NB4 (cell line): ENCODE results near the gene LRRC10.

Source experiments
- MYC ChIP-seq: IDR thresholded peaks from 2 replicates; pipeline ENCODE4 v1.6.1; 2011; ENCODE audit warnings: low read depth, low read length
- POLR2A ChIP-seq: IDR thresholded peaks from 2 replicates; pipeline ENCODE4 v1.6.1; 2011; ENCODE audit warnings: mild to moderate bottlenecking; ENCODE audit not compliant: insufficient read length; ENCODE audit errors: extremely low read depth
- TF ChIP-seq, protein P1 (sequence below): IDR thresholded peaks from one replicate; pipeline ENCODE4 v1.5.1; 2012; ENCODE audit warnings: low read depth, low read length
- TF ChIP-seq, protein P2 (sequence below): IDR thresholded peaks from 2 replicates; pipeline ENCODE4 v1.6.1; 2011; ENCODE audit warnings: low read depth, low read length

DNA sequence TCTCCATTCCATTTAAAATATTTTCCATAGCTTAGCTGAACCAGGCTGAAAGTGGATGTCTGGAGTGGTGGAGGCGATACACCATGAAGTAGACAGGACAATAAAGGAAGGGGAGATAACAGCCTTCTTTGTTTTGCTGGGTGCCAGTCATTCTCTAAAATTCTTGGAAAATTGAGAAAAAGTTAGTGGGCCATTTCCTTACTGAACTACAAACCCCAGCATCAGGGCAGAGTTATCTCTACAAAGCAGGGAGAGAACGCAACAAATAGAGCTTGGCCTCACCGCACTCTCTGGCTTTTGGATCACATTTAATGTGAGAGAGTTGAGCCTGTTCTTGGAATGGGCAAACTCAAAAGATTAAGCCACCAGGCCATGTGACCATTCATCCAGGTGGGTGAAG lies 41.2 kb upstream of the LRRC10 start:
- TF ChIP-seq, protein P1, sequence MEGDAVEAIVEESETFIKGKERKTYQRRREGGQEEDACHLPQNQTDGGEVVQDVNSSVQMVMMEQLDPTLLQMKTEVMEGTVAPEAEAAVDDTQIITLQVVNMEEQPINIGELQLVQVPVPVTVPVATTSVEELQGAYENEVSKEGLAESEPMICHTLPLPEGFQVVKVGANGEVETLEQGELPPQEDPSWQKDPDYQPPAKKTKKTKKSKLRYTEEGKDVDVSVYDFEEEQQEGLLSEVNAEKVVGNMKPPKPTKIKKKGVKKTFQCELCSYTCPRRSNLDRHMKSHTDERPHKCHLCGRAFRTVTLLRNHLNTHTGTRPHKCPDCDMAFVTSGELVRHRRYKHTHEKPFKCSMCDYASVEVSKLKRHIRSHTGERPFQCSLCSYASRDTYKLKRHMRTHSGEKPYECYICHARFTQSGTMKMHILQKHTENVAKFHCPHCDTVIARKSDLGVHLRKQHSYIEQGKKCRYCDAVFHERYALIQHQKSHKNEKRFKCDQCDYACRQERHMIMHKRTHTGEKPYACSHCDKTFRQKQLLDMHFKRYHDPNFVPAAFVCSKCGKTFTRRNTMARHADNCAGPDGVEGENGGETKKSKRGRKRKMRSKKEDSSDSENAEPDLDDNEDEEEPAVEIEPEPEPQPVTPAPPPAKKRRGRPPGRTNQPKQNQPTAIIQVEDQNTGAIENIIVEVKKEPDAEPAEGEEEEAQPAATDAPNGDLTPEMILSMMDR = no peak
- TF ChIP-seq POLR2A (no peak), MYC (no peak)
- TF ChIP-seq, protein P2, sequence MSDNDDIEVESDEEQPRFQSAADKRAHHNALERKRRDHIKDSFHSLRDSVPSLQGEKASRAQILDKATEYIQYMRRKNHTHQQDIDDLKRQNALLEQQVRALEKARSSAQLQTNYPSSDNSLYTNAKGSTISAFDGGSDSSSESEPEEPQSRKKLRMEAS = no peak
